ENCODE measurements around the gene TDP2. TPM values are rescaled to one million over a fixed set of nuclear protein-coding genes. Genes with fewer than 3 reads are reported as not detected.

TDP2 gene
- total and polyA plus RNA-seq, 2 donors from 2014 or later, result 33.0 to 82.9 TPM

DNA sequence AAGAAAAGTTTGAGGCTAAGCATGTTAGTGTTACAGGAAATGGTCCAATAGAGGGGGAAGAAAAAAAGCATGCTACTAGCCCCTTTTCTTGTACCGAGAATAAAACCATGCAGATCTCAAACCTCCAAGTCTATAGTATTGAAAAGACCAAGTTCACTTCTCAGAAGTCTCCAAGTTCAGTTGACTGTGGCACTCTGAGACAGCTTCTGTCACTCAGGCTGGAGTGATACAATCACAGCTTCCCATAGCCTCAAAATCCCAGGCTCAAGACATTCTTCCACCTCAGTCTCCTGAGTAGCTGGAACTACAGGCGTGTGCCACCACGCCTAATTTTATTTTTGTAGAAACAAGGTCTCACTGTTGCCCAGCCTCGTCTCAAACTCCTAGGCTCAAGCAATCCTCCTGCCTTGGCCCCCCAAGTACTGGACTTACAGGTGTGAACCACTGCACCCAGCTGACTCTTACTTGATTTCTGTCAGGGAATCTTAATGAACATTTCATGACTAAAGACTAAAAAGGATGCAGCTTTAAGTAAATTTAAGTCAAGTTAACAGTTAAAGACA is 36.1 kb upstream of the TDP2 start:
- Histone ChIP-seq H3K9ac (ENCODE audit: low read length in 3 of 3) (no peak overlapping the region), H3K4me3 (ENCODE audit: low read length in 3 of 3) (no peak overlapping the region), H3K36me3 (ENCODE audit: control insufficient read depth in 2 of 3, insufficient read depth in 3 of 3, low read length in 3 of 3) (peaks cover 10 to 47% (median 31%) of the 10 kb centered on the region in 3 donors), H3K9me3 (ENCODE audit: control insufficient read depth in 2 of 3, insufficient read depth in 1 of 3, low read length in 3 of 3) (no peaks in the 10 kb centered on the region), H3K4me1 (ENCODE audit: control insufficient read depth in 2 of 3, insufficient read depth in 2 of 3, low read depth in 1 of 3, low read length in 3 of 3) (no peaks in the 10 kb centered on the region), H3K27ac (ENCODE audit: low read depth in 2 of 2, low read length in 2 of 2) (no peak overlapping the region), H3K27me3 (ENCODE audit: control insufficient read depth, insufficient read depth, low read length) (no peaks in the 10 kb centered on the region)
- no peak for FAIRE-seq
- TF ChIP-seq, protein P1, sequence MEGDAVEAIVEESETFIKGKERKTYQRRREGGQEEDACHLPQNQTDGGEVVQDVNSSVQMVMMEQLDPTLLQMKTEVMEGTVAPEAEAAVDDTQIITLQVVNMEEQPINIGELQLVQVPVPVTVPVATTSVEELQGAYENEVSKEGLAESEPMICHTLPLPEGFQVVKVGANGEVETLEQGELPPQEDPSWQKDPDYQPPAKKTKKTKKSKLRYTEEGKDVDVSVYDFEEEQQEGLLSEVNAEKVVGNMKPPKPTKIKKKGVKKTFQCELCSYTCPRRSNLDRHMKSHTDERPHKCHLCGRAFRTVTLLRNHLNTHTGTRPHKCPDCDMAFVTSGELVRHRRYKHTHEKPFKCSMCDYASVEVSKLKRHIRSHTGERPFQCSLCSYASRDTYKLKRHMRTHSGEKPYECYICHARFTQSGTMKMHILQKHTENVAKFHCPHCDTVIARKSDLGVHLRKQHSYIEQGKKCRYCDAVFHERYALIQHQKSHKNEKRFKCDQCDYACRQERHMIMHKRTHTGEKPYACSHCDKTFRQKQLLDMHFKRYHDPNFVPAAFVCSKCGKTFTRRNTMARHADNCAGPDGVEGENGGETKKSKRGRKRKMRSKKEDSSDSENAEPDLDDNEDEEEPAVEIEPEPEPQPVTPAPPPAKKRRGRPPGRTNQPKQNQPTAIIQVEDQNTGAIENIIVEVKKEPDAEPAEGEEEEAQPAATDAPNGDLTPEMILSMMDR (IDR thresholded peaks at IDR 0.05; ENCODE audit: borderline replicate concordance, extremely low read depth, insufficient read depth), result no peak
- intact Hi-C loops (cut with DNase I), result no loop called here
- DNase-seq, result no peak

DNA sequence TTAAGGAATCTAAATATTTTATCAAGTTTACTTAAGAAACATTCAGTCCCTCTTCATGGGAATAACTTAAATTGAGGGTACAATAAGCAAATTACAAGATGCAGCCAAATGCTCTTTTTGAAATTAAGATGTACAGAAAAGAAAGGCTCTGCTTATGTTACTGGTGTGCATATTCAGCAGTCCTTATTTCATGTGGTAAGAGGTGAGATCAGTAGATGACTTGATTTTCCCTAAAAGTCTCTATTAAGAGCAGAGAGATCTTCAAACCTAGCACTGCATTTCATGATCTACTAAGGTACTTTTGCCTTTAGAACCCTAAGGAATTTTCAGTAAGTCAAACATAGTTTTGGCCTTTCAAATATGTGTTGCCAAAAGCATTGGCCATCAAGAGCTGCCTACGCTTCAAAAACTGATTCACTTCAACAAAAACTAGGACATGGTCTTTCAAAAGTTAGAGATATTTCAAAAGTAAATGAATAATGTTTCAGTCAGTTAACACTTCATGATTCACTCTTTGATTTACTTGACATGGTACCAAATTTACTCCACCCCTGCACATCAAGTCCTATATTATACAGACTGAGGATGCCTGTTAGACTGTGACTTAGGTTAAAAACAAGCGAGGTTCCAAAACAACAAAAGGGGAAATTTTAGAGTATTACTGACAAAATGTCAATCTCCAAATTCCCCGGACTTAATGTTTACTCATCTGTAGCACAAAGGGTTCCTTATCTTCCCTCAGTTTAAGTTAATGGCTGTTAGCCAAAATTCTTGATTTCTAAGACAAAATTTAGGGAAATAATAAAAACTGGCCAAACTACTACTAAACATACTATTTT is 33.0 kb upstream of the TDP2 start:
- H3K9me3 ChIP-seq (ENCODE audit: control insufficient read depth in 2 of 3, insufficient read depth in 1 of 3, low read length in 3 of 3), result no peaks in the 10 kb centered on the region
- intact Hi-C loops (cut with DNase I), result loop anchor here (10.0 kb wide), 1 partner anchor 115 kb away; no protein-coding TSS in a partner anchor
- H3K27me3 ChIP-seq (ENCODE audit: control insufficient read depth, insufficient read depth, low read length), result no peaks in the 10 kb centered on the region
- H3K9ac ChIP-seq (ENCODE audit: low read length in 3 of 3), result no peak overlapping the region
- H3K4me1 ChIP-seq (ENCODE audit: control insufficient read depth in 2 of 3, insufficient read depth in 2 of 3, low read depth in 1 of 3, low read length in 3 of 3), result no peaks in the 10 kb centered on the region
- FAIRE-seq, result no peak
- H3K4me3 ChIP-seq (ENCODE audit: low read length in 3 of 3), result no peak overlapping the region
- no peak for DNase-seq
- TF ChIP-seq, protein P1 (IDR thresholded peaks at IDR 0.05; ENCODE audit: borderline replicate concordance, extremely low read depth, insufficient read depth), result no peak
- no peak overlapping the region for H3K27ac ChIP-seq (ENCODE audit: low read depth in 2 of 2, low read length in 2 of 2)
- peaks cover 7 to 26% (median 14%) of the 10 kb centered on the region in 3 donors for H3K36me3 ChIP-seq (ENCODE audit: control insufficient read depth in 2 of 3, insufficient read depth in 3 of 3, low read length in 3 of 3)

DNA sequence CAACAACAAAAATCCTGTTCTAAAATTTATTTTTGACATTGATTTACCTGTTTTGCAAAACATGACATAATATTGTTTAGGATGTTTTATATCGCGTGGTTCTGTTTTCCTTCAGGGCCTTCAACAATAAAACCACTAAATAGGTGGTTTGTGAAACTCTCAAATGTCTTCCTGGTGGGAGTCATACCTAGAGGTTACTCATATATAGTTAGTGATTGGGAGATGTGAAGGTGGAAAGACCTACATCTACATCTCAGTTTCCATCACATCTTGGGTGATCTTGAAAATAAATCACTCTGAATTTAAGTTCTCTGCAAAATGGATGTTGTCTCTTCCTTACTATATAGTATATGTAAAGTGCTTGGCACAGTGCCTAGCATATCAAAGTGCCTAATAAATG is 29.4 kb upstream of the TDP2 start:
- FAIRE-seq, result no peak
- H3K4me3 ChIP-seq (ENCODE audit: low read length in 3 of 3), result no peak overlapping the region
- peaks cover 0 to 1% (median 0%) of the 10 kb centered on the region in 3 donors for H3K36me3 ChIP-seq (ENCODE audit: control insufficient read depth in 2 of 3, insufficient read depth in 3 of 3, low read length in 3 of 3)
- no peak overlapping the region for H3K9ac ChIP-seq (ENCODE audit: low read length in 3 of 3)
- H3K9me3 ChIP-seq (ENCODE audit: control insufficient read depth in 2 of 3, insufficient read depth in 1 of 3, low read length in 3 of 3), result no peaks in the 10 kb centered on the region
- intact Hi-C loops (cut with DNase I), result loop anchor here (10.0 kb wide), 1 partner anchor 111 kb away; no protein-coding TSS in a partner anchor
- no peak overlapping the region for H3K27ac ChIP-seq (ENCODE audit: low read depth in 2 of 2, low read length in 2 of 2)
- TF ChIP-seq, protein P1 (IDR thresholded peaks at IDR 0.05; ENCODE audit: borderline replicate concordance, extremely low read depth, insufficient read depth), result no peak
- no peaks in the 10 kb centered on the region for H3K4me1 ChIP-seq (ENCODE audit: control insufficient read depth in 2 of 3, insufficient read depth in 2 of 3, low read depth in 1 of 3, low read length in 3 of 3)
- H3K27me3 ChIP-seq (ENCODE audit: control insufficient read depth, insufficient read depth, low read length), result no peaks in the 10 kb centered on the region
- DNase-seq, result no peak

All from kidney (tissue), 14 donors.